Measurements from ENCODE around the gene DNAAF1.
"Not testable (repeated sequence)": the region's sequence is repeated elsewhere in the genome, so short reads cannot be mapped to it uniquely, and the experiment has no call there.

Gene DNAAF1

DNA sequence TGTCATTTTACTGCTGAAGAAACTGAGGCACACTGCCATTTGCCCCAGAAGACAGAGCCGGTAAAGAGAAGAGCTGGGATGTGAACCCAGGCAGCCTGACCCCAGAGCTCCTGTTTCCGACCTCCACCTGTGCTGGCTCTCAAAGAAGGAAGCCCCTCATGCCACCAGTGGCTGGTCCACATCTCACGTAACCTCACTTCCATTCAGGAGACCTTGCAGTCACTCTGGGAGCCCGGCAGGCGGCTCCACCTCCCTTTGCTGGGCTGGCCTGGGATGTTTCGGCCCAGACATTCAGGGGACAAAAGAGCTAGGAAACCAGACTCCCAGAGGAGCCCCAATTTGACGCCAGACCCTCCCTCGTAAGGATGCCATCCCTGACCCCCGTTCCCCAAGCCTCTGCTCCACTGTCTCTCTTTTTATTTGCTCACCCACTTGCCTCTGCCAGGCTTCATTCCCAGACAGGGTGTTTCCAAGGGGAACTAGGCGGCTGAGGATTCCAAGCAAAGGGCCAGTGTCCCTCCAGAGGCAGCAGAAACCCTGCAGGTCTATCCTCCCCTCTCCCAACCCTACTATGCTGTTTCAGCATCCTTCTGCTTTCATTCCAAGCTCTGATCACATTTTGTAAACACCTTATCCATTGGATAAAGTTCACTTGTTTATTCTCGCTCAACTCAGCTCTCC is 38.9 kb downstream of the DNAAF1 start:
- no peak for DNase-seq (ENCODE audit: low read depth, low spot score)

DNA sequence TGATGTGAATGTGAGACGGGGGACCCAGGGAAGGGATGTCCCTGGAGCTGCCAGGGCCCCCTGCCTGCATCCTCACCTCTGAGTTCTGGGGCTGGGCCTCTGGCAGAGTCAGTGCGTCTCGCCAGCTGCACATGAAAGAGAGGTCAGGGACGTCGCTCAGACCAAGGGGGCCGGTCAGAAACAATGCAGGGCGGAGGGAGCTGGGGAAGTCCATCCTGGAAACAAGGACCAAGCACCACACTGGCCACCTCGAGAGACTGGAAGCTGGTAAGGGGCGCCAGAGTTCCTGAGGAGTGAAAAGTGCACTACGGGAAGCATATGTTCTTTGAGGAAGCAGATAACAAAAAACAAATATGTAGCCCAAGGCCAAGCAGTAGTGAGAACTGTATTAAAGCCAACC is 39.7 kb downstream of the DNAAF1 start:
- DNase-seq (ENCODE audit: low read depth, low spot score), result no peak

DNA sequence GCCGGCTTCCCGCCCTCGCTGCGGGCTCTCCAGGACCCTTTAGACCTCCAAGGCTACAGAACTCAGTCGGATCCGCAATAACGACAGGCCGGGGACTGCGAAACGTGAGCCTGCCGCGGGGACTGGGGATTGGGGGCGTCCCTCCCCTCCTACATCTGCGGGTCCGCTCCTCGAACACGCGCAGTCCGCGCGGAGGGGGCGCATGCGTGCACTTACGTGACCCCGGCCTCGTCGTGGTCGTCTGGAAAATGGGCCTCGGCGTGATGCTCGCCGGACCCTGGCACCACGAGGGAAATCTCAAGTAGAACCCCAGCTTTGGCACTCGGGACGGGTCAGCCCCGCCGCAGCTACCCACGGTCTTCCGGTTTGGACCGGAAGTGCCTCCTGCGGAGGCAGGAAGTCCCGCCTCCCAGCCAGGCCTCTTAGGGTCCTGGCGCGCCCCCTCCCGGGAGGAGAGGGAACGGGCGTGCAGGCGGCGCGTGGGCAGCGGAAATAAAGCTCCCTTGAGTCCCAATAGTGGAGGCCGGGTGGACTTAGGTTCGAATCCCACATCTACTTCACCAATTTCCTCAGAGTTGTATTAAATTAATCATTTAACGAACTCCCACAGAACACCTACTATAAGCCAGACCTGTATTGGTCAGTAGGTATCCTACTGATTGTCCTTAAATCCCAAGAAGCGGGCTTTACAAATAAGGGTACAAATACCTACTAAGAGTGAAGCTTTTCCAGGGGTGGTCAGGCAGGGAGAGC is 41.8 kb downstream of the DNAAF1 start, which contains the start of gene TAF1C:
Gene TAF1C, minus strand, starts transcription at position 373 of the 753 bp plus-strand sequence. CDS start 2,069 bp downstream, outside the sequence.
- DNase-seq (ENCODE audit: low read depth, low spot score), result peak; percentile 90

DNA sequence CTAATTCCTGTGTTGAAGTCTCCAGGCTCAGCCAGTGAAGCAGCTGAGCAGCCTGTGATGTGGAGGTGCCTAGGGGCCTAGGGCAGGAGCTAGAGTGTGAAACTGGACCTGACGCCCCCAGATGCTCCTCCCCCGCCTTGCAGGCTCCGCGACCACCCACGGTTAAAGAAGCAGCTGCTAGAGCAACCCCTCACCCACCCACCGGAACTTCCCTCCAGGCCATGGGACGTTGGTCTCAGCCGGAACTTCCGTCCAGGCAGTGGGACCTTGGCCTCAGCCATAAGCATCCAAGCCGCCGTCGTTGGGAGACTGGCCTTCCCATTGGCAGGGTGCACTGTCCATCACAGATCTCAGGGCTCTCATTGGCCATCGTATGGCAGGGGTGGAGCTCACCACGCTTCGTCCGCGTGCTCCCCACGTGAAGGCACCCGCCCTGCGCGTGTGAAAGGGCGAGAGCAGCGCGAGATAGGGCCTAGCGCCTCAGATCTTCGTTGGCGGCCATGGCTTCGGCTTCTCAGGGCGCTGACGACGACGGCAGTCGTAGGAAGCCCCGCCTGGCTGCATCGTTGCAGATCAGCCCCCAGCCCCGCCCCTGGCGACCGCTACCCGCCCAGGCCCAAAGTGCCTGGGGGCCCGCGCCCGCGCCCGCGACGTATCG is 45.8 kb downstream of the DNAAF1 start, which contains the start of gene ADAD2:
Gene ADAD2, plus strand, starts transcription at position 427 of the 658 bp plus-strand sequence. Its CDS starts 74 bp downstream, at position 501.
- DNase-seq (ENCODE audit: low read depth, low spot score), result no peak

DNA sequence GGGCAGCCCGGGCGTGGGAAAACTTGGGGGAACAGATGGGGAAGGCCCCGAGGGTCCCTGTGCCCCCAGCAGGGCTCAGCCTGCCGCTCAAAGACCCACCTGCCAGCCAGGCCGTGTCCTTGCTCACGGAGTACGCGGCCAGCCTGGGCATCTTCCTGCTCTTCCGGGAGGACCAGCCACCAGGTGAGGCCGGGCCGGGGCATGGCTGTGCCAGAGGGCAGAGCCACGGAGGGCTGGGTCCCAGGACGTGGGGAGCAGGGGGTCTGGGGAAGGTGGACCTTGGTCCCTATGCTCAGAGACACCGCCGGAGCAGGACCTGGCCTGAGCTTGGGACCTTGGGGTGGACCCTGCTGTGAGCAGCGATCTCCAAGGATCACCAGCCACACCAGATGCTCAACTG is 46.4 kb downstream of the DNAAF1 start:
- DNase-seq (ENCODE audit: low read depth, low spot score), result no peak

DNA sequence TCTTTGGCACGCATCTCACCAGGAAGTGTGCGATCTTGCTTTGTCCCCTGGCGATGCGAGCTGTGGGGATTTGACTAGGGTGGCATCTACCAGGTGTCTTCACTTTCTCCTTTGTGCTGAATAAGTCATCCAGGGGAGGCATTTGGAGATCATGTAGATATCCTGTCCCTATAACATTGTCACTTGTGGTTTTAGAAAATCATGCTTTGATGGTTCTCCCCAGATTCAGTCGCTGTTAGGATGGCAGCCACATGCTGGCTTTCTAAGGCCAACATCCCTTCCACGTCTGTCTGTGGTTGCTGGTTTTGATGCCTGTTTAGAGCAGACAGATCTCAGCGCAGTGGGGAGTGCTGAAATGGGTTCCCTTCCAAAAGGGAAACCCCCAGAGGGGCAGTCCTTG is 48.4 kb downstream of the DNAAF1 start:
- no peak for DNase-seq (ENCODE audit: low read depth, low spot score)

DNA sequence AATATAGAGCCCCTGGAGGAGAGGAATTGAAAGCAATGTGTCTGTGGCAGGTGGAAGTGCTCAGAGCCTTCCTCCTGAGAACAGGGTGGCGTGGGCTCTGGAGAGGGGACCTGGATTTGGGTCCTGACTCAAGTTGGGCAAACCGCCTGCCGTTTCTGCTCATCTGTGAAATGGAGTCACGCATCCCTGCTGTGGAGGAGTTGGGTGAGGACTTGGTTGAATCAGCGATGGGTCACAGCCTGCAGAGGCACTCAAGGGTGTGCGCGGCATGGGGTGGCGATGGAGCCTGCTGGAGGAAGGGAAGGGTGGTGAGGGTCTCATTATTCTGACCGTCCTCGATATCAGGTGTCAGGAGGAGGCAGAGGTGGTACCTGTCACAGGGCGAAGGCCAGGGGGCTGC is 48.9 kb downstream of the DNAAF1 start:
- no peak for DNase-seq (ENCODE audit: low read depth, low spot score)

DNA sequence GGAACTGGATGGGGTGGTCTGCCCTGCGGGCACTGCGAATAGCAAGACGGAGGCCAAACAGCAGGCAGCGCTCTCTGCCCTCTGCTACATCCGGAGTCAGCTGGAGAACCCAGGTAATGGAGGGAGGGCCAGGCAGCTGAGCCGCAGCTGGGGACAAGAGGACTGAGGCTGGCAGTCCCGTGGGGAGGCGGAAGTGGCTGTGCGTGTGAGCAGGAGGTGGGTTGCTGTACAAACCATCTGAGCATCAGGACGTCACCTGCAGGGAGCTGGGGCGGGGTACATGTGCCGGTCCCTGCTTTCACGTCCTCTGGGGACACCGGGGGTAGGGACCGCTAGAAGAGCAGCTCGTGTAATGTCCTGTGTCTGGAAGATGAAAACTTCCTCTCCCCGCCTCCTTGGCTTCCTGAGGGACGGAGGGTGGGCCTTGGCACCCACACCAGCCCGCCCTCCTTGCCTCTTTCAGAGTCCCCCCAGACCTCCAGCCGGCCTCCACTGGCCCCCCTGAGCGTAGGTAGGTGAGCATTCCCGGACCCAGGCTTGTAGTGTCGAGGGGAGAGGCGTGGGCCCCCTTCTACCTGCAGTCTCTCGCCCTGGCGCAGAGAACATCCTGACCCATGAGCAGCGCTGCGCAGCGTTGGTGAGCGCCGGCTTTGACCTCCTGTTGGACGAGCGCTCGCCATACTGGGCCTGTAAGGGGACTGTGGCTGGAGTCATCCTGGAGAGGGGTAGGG is 49.5 kb downstream of the DNAAF1 start:
- no peak for DNase-seq (ENCODE audit: low read depth, low spot score)

DNA sequence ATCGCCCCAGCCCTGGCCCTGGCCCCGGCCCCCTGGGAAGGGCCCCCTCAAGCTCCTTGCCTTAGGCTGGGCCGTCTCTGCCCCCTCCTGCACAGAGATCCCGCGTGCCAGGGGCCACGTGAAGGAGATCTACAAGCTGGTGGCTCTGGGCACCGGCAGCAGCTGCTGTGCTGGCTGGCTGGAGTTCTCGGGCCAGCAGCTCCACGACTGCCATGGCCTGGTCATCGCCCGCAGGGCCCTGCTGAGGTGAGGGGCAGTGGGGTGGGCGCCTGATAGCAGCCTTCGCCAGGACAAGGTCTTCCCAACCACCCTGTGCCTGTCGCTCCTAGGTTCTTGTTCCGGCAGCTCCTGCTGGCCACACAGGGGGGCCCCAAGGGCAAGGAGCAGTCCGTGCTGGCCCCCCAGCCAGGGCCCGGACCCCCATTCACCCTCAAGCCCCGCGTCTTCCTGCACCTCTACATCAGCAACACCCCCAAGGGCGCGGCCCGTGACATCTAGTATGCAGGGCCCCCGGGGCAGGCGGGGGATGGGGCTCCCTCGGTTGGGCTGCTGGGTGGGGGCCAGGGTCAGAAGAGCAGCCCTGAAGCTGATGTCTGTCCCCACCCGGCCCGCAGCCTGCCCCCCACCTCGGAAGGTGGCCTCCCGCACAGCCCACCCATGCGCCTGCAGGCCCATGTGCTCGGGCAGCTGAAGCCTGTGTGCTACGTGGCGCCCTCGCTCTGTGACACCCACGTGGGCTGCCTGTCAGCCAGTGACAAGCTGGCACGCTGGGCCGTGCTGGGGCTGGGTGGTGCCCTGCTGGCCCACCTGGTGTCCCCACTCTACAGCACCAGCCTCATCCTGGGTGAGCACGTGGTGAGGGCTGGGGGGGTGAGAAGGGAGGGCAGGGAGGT is 50.3 kb downstream of the DNAAF1 start:
- DNase-seq (ENCODE audit: low read depth, low spot score), result no peak

DNA sequence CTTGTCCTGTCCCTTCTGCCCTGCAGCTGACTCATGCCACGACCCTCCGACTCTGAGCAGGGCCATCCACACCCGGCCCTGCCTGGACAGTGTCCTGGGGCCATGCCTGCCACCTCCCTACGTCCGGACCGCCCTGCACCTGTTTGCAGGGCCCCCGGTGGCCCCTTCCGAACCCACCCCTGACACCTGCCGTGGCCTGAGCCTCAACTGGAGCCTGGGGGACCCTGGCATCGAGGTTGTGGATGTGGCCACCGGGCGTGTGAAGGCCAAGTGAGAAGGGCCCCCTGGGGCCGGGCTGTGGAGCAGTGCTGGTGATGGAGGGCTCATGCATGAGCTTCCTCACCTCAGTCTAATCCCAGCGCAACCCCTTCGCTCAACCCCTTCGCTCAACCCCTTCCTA is 51.0 kb downstream of the DNAAF1 start:
- no peak for DNase-seq (ENCODE audit: low read depth, low spot score)

DNA sequence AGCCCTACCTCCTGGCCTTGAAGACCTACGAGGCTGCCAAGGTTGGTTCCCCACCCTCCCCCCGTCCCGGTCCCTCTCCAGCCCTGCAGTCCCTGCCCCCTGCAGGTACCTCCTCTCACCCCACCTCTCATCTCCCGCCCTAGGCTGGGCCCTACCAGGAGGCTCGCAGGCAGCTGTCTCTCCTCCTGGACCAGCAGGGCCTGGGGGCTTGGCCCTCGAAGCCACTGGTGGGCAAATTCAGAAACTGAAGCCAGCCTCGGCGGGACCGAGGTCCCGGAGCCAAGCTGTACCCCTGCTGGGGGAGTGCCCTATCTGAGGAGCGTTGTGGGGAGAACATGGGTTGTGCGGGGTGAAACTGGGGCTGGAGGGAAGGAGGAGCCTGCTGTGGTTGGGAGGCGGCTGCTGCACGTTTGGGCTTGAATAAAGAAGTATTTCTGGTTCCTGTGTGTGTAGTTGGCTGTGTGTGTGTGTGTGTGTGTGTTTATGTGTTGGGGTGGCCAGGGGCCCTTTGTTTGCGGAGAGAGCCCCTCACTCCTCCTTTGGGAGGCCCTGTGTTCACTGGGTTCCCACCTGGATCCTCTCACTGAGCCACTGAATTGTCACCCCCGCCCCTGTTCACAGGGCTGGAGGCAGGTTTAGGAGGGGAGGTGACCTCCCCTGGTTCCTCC is 51.8 kb downstream of the DNAAF1 start:
- DNase-seq (ENCODE audit: low read depth, low spot score), result no peak

DNA sequence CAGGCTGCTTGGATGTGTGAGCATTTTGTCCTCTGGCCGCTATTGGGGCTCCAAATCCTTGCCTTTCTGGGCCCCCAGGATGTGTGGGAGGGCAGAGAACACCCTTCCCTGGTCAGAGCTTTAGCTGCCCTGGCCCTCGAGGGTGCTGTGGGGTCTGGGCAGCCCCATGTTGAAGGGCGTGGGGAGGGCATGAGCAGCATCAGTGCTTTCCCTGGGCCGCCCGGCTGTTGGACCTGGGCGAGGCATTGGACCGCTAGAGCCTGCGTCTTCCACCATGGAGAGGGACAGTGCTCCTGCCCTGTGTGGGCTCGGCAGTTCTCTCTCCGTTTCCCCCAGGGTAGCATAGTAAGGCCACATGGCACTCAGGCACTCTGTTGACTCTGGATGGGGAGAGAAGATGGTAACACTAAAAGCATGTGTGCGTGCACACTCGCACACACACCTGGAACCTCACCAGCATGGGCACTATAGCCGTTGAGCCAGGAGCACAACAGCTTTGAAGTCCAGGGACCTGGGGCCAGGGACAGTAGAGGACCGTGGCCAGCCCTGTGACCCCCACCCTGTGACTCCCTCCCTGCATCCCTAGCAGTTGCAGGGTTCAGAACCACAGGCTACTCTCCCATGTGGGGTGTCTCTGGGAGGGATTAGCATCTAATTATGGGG is 52.5 kb downstream of the DNAAF1 start:
- no peak for DNase-seq (ENCODE audit: low read depth, low spot score)

DNA sequence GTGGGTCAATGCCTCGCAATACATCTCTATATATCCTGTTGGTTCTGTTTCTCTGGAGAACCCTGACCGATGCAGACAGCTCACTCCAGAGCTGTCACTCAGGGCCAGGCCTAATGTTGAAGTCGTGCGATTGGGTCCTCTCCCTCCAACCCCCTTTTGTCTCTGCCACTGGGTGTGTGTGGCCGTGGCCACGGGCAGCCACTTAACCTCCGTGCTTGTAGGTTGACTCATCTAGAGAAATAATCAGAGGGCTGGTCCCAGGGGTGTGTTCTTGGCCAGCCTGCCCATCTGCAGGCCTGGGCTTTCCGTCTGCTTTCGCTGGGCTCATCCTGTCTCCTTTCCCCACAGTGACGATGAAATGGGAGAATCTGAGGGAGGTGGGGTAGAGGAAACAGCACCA is 53.3 kb downstream of the DNAAF1 start:
- DNase-seq (ENCODE audit: low read depth, low spot score), result peak; percentile 41

DNA sequence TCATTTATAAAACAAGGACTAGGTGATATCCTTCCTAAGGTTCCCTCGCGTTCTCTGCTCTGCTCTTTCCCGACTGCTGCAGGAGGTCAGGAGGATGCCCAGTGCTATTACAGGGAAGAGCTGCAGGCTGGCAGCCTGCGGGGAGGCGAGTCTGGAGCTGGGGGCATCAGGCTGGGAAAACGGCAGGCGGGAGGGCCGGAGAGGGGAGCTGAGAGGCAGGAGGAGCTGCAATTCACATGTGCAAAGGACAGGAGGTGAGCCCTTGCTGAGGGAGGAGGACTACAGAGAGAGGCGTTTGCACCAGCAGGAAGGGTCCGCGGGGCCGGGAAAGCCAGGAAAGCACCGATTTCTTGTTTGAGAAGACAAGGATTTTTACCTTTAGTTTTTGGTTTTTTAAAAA is 54.0 kb downstream of the DNAAF1 start:
- DNase-seq (ENCODE audit: low read depth, low spot score), result no peak

DNA sequence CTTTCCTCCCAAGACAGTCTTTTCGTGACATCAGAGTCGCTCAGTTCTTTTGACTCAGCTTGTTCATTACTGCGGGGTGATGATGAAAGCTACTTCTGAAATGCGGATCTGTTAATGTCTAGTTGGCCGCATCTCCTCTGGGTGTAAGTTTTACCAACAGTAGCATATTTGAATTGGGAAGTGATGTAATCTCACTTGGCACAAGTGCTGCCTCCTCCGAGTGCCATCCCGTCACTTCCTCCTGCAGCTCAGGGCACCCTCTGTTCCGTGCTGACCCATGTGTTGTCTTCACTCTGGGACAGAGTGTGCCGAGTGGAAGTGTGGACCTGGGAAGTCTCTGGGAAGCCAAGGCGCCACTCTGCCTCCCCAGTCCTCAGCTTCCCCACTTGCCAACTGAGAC is 54.8 kb downstream of the DNAAF1 start:
- DNase-seq (ENCODE audit: low read depth, low spot score), result no peak

DNA sequence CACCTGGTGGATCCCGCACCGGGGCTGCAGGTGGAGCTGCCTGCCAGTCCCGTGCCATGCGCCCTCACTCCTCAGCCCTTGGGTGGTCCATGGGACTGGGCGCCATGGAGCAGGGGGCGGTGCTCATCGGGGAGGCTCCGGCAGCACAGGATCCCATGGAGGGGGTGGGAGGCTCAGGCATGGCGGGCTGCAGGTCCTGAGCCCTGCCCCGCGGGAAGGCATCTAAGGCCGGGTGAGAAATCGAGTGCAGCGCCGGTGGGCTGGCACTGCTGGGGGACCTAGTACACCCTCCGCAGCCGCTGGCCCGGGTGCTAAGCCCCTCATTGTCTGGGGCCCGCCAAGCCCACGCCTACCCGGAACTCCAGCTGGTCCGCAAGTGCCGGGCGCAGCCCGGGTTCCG is 59.4 kb downstream of the DNAAF1 start:
- DNase-seq (ENCODE audit: low read depth, low spot score), result not testable (repeated sequence)

DNA sequence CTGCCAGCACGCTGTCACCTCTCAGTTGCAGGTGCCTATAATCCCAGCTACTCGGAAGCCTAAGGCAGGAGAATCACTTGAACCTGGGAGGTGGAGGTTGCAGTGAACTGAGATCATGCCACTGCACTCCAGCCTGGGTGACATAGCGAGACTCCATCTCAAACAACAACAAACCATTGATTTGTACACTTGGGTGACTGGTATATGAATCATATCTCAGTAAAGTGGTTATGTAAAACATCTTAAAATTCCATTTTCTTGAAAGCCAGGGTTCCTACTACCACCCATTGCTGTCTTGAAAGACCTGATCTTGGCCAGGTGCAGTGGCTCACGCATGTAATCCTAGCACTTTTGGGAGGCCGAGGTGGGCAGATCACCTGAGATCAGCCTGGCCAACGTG is 60.0 kb downstream of the DNAAF1 start:
- DNase-seq (ENCODE audit: low read depth, low spot score), result not testable (repeated sequence)

DNA sequence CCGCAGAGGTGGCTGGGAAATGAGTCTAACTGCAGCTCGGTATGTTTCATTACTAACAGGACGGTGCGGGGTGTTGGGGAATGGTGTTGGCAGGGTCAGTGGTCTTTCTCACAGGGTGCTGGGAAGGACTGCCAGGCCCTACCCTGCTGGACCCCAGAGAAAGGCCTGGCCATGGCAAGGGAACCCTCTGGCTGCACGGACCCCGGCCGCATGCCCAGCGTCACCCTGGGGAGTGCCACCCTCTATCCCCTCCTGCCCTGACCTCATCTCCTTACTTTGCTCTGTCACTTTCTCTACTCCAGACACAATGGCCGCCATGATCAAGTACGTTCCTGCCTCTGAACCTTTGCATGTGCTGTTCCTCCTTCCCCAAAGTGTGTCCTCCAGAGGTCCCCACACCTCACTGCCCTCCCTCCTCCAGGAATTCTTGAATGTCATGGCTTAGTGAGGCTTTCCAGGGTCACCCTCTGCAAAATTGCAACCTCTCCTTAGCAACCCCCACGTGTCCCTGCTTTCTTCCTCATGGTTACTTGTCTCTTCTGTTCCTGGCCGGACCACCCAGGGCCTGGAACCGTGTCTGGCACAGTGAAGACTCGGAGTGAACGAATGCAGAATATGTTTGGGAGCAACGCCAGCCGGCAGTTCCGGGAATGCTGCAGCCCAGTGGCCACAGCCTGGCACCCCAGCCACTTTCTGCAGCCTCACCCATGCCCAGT is 61.0 kb downstream of the DNAAF1 start:
- DNase-seq (ENCODE audit: low read depth, low spot score), result no peak

DNA sequence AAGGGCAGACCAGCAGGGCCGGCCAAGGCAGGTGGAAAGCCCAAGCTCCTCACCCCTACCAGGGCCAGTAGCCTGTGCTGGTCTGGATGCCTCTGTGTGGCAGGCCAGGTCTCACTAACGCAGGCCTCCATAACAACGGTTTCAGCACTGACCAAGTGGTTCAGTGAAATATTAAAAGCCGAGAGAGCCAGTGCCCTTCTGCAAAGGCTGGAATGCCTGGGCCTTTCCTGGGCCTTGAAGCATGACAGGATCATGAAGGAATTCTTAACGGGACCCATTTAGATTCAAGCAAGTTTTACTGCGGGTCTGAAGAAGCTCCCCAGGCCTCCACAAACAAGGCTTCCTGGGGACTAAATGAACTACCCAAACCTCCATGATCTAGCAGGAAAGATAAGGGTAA is 62.1 kb downstream of the DNAAF1 start:
- no peak for DNase-seq (ENCODE audit: low read depth, low spot score)
